ENCODE data around the gene COLEC11. TPM values are rescaled to one million over a fixed set of nuclear protein-coding genes. Genes with fewer than 3 reads are reported as not detected.

COLEC11 gene
- total and polyA plus RNA-seq, 8 donors: 0.84 to 7.1 (median 4.3) TPM

DNA sequence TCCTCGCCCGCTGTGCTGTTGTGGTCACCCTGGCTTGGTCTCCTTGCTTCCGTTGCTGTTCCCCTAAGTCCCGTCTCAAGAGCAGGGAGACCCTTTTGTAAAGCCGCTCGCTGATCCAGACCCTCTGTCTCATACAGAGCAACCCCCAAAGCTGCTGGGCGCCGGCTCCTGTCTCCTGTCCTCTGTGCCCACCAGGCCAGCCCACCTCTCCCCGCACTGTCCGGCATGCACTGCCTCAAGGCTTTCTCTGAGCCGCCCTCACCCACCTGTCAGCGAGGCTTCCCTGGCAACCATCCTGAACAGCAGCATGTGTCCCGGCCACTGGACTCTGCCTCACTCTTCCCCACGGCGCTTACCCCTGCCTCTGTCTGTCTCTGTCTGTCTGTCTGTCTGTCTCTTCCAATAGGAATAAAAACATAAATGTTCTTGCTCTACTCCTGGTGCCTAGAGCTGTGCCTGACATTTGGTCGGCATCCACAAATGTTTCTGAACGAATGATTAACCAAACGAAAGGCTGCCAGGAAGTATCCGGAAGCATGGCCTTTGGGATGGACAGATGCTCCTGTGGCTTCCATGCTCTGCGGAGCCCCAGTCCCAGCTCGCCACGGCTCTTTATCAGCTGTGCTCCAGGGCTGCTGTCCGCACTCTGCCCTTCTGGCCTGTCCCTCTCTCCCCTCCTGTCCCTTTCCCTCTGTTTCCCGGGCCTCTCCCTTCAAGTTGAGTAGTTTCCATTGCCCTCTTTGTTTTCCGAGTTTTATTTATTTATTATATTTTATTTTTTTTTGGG lies 7.8 kb downstream of the COLEC11 start:
- Histone ChIP-seq H3K27me3 (no peaks in the 10 kb centered on the region), H3K4me3 (no peak overlapping the region), H3K4me1 (no peaks in the 10 kb centered on the region), H3K9me3 (no peaks in the 10 kb centered on the region), H3K27ac (no peak overlapping the region), H3K36me3 (no peaks in the 10 kb centered on the region)
- intact Hi-C loops (cut with DNase I): no loop called here
- TF ChIP-seq, protein P1, sequence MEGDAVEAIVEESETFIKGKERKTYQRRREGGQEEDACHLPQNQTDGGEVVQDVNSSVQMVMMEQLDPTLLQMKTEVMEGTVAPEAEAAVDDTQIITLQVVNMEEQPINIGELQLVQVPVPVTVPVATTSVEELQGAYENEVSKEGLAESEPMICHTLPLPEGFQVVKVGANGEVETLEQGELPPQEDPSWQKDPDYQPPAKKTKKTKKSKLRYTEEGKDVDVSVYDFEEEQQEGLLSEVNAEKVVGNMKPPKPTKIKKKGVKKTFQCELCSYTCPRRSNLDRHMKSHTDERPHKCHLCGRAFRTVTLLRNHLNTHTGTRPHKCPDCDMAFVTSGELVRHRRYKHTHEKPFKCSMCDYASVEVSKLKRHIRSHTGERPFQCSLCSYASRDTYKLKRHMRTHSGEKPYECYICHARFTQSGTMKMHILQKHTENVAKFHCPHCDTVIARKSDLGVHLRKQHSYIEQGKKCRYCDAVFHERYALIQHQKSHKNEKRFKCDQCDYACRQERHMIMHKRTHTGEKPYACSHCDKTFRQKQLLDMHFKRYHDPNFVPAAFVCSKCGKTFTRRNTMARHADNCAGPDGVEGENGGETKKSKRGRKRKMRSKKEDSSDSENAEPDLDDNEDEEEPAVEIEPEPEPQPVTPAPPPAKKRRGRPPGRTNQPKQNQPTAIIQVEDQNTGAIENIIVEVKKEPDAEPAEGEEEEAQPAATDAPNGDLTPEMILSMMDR (IDR thresholded peaks at IDR 0.05): no peak
- DNase-seq: peak in 1 of 4 donors; percentile 15
- ATAC-seq: no peak

DNA sequence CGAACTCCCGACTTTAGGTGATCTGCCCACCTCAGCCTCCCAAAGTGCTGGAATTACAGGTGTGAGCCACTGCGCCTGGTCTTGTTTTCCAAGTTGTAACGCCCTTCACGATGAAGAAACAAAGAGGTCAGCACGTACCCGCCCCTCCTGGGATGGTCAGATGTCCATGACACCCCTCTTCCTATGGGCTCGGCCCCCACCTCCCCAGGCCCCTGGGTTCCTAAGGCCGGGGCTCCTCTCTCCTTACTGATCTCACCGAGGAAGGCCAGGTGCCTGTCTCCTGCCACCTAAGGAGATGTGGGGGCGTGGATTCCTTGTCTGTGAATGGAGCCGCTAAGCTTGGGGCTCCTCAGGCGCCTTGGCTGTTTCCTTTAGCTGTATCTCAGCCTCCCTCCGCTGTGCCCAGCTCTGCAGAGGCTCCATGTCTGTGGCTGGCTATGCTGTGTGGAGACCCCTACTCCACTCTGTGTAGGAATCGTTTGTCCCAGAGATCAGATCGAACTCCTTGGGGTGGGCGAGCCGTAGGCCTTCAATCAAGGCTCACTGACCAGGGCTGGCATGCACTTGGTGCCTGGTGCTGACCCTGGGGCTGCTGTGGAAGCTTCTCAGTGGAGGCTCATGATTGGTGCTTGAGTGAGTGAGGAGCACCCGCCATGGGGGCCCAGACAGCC lies 8.8 kb downstream of the COLEC11 start:
- Histone ChIP-seq H3K9me3 (no peaks in the 10 kb centered on the region), H3K36me3 (no peaks in the 10 kb centered on the region), H3K27me3 (no peaks in the 10 kb centered on the region), H3K4me3 (no peak overlapping the region), H3K27ac (no peak overlapping the region), H3K4me1 (no peaks in the 10 kb centered on the region)
- ATAC-seq: no peak
- intact Hi-C loops (cut with DNase I): no loop called here
- TF ChIP-seq, protein P1 (IDR thresholded peaks at IDR 0.05): no peak
- peak in 1 of 4 donors; percentile 22 for DNase-seq

DNA sequence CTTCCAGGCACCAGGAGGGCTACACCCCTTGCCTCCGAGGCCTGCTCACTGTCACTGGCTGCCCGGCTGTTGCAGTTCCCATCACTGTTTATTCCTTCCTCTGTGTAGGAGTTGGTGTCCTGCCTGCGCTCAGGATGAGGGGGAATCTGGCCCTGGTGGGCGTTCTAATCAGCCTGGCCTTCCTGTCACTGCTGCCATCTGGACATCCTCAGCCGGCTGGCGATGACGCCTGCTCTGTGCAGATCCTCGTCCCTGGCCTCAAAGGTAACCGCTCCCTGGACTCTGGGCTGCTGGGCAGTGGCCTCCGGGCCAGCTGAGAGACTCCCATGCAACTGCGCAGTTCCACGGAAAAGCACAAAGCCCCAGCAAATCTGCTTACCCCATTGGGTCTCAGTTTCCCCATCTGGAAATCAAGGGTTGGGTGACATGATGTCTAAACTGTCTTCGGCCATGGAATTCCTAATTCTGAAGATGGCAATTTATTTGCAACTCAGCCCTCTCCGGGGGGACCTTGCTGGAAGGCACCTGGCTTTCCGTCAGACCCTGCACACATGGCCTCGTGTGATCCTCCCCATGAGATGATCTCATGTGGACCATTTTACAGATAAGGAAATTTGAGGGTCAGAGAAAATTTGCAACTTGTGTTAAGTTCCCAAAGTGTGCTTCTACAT lies 9.4 kb downstream of the COLEC11 start:
- H3K4me3 ChIP-seq: no peak overlapping the region
- no peaks in the 10 kb centered on the region for H3K4me1 ChIP-seq
- H3K36me3 ChIP-seq: no peaks in the 10 kb centered on the region
- DNase-seq: peak in 1 of 4 donors; percentile 26
- no peak overlapping the region for H3K27ac ChIP-seq
- TF ChIP-seq, protein P1 (IDR thresholded peaks at IDR 0.05): no peak
- H3K9me3 ChIP-seq: no peaks in the 10 kb centered on the region
- H3K27me3 ChIP-seq: no peaks in the 10 kb centered on the region
- ATAC-seq: no peak
- intact Hi-C loops (cut with DNase I): no loop called here

DNA sequence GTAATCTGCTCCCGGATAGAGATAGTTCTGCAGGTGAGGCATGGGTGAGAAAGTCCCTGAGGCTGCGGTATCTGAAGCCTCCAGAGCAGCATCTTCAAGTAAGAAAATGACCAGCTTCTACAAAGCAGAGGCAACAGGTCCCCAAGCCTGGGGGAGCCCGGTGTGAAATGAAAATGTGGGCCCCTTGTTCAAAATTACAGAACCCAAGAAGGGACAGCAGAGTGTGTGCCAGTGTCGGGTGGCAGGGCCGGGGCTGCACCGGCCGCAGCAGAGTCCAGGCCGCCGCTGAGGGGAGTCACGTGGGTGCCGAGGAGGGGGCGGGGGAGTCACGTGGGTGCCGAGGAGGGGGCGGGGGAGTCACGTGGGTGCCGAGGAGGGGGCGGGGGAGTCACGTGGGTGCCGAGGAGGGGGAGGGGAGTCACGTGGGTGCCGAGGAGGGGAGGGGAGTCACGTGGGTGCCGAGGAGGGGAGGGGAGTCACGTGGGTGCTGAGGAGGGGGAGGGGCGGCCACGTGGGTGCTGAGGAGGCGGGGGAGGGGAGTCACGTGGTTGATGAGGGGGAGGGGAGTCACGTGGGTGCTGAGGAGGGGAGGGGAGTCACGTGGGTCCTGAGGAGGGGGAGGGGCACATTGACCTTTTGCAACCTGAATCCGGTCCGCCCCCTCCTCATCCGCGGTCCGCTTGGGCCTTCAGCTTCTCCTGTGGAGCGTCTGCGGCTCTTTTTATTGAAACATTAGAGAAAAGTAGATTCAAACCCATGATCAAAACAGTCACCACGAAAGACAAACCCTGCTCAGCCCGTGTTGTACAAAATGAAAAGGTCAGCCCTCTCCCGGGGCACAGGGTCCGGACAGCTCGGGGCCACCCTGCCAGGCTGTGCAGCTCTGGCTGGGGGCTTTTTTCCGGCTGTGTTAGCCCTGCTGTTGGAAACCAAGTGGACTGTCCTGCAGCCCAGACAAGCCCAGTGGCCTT lies 10.4 kb downstream of the COLEC11 start:
- no peak overlapping the region for H3K4me3 ChIP-seq
- no peak overlapping the region for H3K27ac ChIP-seq
- TF ChIP-seq, protein P1 (IDR thresholded peaks at IDR 0.05): no peak
- intact Hi-C loops (cut with DNase I): no loop called here
- DNase-seq (peak in 3 of 4 donors; percentile 40 to 69 (median 41)), ATAC-seq (peak; percentile 69)
- H3K27me3 ChIP-seq: no peaks in the 10 kb centered on the region
- no peaks in the 10 kb centered on the region for H3K9me3 ChIP-seq
- H3K4me1 ChIP-seq: no peaks in the 10 kb centered on the region
- H3K36me3 ChIP-seq: no peaks in the 10 kb centered on the region

All from left lung (tissue), 10 donors.